AG20443 (cell line): Measurements from ENCODE around the gene ANXA9.

Experiments used
- DNase-seq: peaks from one replicate; pipeline ENCODE4 v3.0.0; 2012; ENCODE audit warnings: low spot score, mixed read lengths

ANXA9 gene

GRCh38 chr1:151005729-151006319 is 23.7 kb downstream of the ANXA9 start:
- no peak for DNase-seq

- DNase-seq = peak; percentile 86
These were observed 24.4 kb downstream of the ANXA9 start, which contains the start of gene MINDY1 for GRCh38 chr1:151006327-151007052. Gene MINDY1 (minus strand): TSS chr1:151006902. CDS start chr1:151002617, 4,285 bp downstream.

- DNase-seq = no peak
These were observed 25.8 kb downstream of the ANXA9 start for GRCh38 chr1:151007853-151008243.

GRCh38 chr1:151008244-151009205 is 26.4 kb downstream of the ANXA9 start, which contains the start of gene PRUNE1:
Gene PRUNE1 (plus strand): TSS chr1:151008449. CDS start chr1:151008633, 184 bp downstream.
- peak; percentile 99 for DNase-seq

- DNase-seq = peak; percentile 38
These were observed 27.1 kb downstream of the ANXA9 start for GRCh38 chr1:151009206-151009587.

GRCh38 chr1:151009674-151010345 is 27.7 kb downstream of the ANXA9 start:
- no peak for DNase-seq

GRCh38 chr1:151010346-151010726 is 28.2 kb downstream of the ANXA9 start:
- no peak for DNase-seq

- DNase-seq = no peak
These were observed 29.2 kb downstream of the ANXA9 start for GRCh38 chr1:151011154-151011850.

GRCh38 chr1:151012684-151013471 is 30.8 kb downstream of the ANXA9 start:
- DNase-seq = no peak

- no peak for DNase-seq
These were observed 31.4 kb downstream of the ANXA9 start for GRCh38 chr1:151013518-151013917.

- peak; percentile 84 for DNase-seq
These were observed 42.6 kb downstream of the ANXA9 start for GRCh38 chr1:151024540-151025146.

GRCh38 chr1:151026460-151026859 is 44.4 kb downstream of the ANXA9 start:
- DNase-seq = no peak

- DNase-seq = no peak
These were observed 50.1 kb downstream of the ANXA9 start for GRCh38 chr1:151032164-151032563.

- DNase-seq = no peak
These were observed 53.1 kb downstream of the ANXA9 start for GRCh38 chr1:151035167-151035566.

GRCh38 chr1:151036356-151036755 is 54.3 kb downstream of the ANXA9 start, which contains the start of gene BNIPL:
Gene BNIPL (plus strand): TSS chr1:151036586. CDS start chr1:151036726, 140 bp downstream.
- DNase-seq = no peak

- DNase-seq = no peak
These were observed 54.9 kb downstream of the ANXA9 start for GRCh38 chr1:151037032-151037431.

GRCh38 chr1:151039521-151039920 is 57.4 kb downstream of the ANXA9 start:
- DNase-seq = no peak

- DNase-seq = no peak
These were observed 61.1 kb downstream of the ANXA9 start for GRCh38 chr1:151043163-151043562.
